Osteocyte (in vitro differentiated cells): ENCODE data around the gene UBE2G2. TPM values are rescaled to one million over a fixed set of nuclear protein-coding genes. Genes with fewer than 3 reads are reported as not detected.

ENCODE experiments used
- DNase-seq: peaks from one replicate; pipeline ENCODE4 v3.0.0; 2021; ENCODE audit warnings: mixed read lengths; ENCODE audit not compliant: unreplicated experiment; ENCODE audit errors: extremely low spot score
- H3K27ac Mint-ChIP-seq: one replicate; pipeline ENCODE4 v1.8.0; 2021; ENCODE audit warnings: mild to moderate bottlenecking, mixed read lengths; ENCODE audit not compliant: unreplicated experiment
- H3K27me3 Mint-ChIP-seq: one replicate; pipeline ENCODE4 v1.8.0; 2021; ENCODE audit warnings: mixed read lengths; ENCODE audit not compliant: unreplicated experiment
- H3K36me3 Mint-ChIP-seq: one replicate; pipeline ENCODE4 v1.8.0; 2021; ENCODE audit warnings: mixed read lengths; ENCODE audit not compliant: unreplicated experiment
- H3K4me1 Mint-ChIP-seq: one replicate; pipeline ENCODE4 v1.8.0; 2021; ENCODE audit warnings: mixed read lengths; ENCODE audit not compliant: unreplicated experiment
- H3K4me3 Mint-ChIP-seq: one replicate; pipeline ENCODE4 v1.8.0; 2021; ENCODE audit warnings: mild to moderate bottlenecking, moderate library complexity, mixed read lengths; ENCODE audit not compliant: unreplicated experiment
- H3K9me3 Mint-ChIP-seq: one replicate; pipeline ENCODE4 v1.8.0; 2021; ENCODE audit warnings: mixed read lengths; ENCODE audit not compliant: unreplicated experiment
- CTCF ChIP-seq: fragments of 200-600 bp; sonication (generic); IDR thresholded peaks from 2 replicates; pipeline ENCODE4 v1.5.0; 2021; ENCODE audit warnings: antibody characterized with exemption, mild to moderate bottlenecking, moderate library complexity
- total RNA-seq: library from RNA; stranded (reverse); gene quantifications from 2 replicates; pipeline ENCODE4 v1.2.1, GENCODE V29; 2021

Gene UBE2G2
- total RNA-seq, 1 donor from 2014 or later: 78.7 TPM

GRCh38 chr21:44845418-44846223, 44.0 kb upstream of the UBE2G2 start:
- TF ChIP-seq CTCF: peak; percentile 50
- Mint-ChIP-seq H3K4me1 (peaks cover 23% of the 10 kb centered on the region), H3K9me3 (no peaks in the 10 kb centered on the region), H3K27me3 (peaks cover 10% of the 10 kb centered on the region), H3K27ac (no peak overlapping the region), H3K4me3 (no peak overlapping the region), H3K36me3 (peaks cover 15% of the 10 kb centered on the region)
- no peak for DNase-seq

- no peak overlapping the region for H3K4me3 Mint-ChIP-seq
- DNase-seq: no peak
- H3K9me3 Mint-ChIP-seq: no peaks in the 10 kb centered on the region
- peaks cover 5% of the 10 kb centered on the region for H3K36me3 Mint-ChIP-seq
- TF ChIP-seq CTCF: no peak
- no peak overlapping the region for H3K27ac Mint-ChIP-seq
- peaks cover 10% of the 10 kb centered on the region for H3K27me3 Mint-ChIP-seq
- peaks cover 23% of the 10 kb centered on the region for H3K4me1 Mint-ChIP-seq
Observed at GRCh38 chr21:44844256-44844655, 42.6 kb upstream of the UBE2G2 start.

GRCh38 chr21:44842721-44843445, 41.3 kb upstream of the UBE2G2 start:
- Mint-ChIP-seq H3K27ac (no peak overlapping the region), H3K4me3 (no peak overlapping the region), H3K36me3 (no peaks in the 10 kb centered on the region), H3K27me3 (peaks cover 10% of the 10 kb centered on the region), H3K9me3 (no peaks in the 10 kb centered on the region), H3K4me1 (peaks cover 23% of the 10 kb centered on the region)
- DNase-seq: no peak
- no peak for TF ChIP-seq CTCF

GRCh38 chr21:44842087-44842486, 40.5 kb upstream of the UBE2G2 start:
- Mint-ChIP-seq H3K36me3 (no peaks in the 10 kb centered on the region), H3K4me3 (no peak overlapping the region), H3K4me1 (peaks cover 26% of the 10 kb centered on the region), H3K9me3 (no peaks in the 10 kb centered on the region), H3K27me3 (peaks cover 10% of the 10 kb centered on the region), H3K27ac (no peak overlapping the region)
- DNase-seq: no peak
- TF ChIP-seq CTCF: no peak

- Mint-ChIP-seq H3K4me1 (peaks cover 22% of the 10 kb centered on the region), H3K9me3 (no peaks in the 10 kb centered on the region), H3K27ac (no peak overlapping the region), H3K36me3 (no peaks in the 10 kb centered on the region), H3K27me3 (peaks cover 10% of the 10 kb centered on the region), H3K4me3 (no peak overlapping the region)
- DNase-seq: no peak
- no peak for TF ChIP-seq CTCF
Observed at GRCh38 chr21:44840771-44841170, 39.2 kb upstream of the UBE2G2 start.
